Epithelial cell of proximal tubule (primary cell): ENCODE data around the gene RYR2. TPM values are rescaled to one million over a fixed set of nuclear protein-coding genes. Genes with fewer than 3 reads are reported as not detected.
A peak's percentile ranks its signal among the peaks of the same experiment; 100 is the strongest.

Source experiments
- DNase-seq: peaks from one replicate; pipeline ENCODE4 v3.0.0-alpha.2; 2011; ENCODE audit warnings: low read depth
- H3K4me3 ChIP-seq: 2 replicates; pipeline ENCODE4 v1.5.1; 2011; ENCODE audit warnings: low read depth, mild to moderate bottlenecking, low read length
- CTCF ChIP-seq: conservative IDR thresholded peaks from 2 replicates; pipeline ENCODE4 v1.5.1; 2012; ENCODE audit warnings: low read depth, mild to moderate bottlenecking, low read length
- total RNA-seq: library from RNA; depleted of rRNA; stranded (reverse); fragments of >200 nt; gene quantifications from 2 replicates; pipeline ENCODE4 v1.2.3, GENCODE V29; 2015

The RYR2 gene
- total RNA-seq, 1 donor from 2014 or later, result 0.63 TPM

GRCh38 chr1:237712586-237713157 lies 670.7 kb downstream of the RYR2 start:
- H3K4me3 ChIP-seq, result no peak overlapping the region
- no peak for DNase-seq
- TF ChIP-seq CTCF, result no peak

GRCh38 chr1:237713916-237714315 lies 671.9 kb downstream of the RYR2 start:
- TF ChIP-seq CTCF, result no peak
- no peak overlapping the region for H3K4me3 ChIP-seq
- DNase-seq, result no peak

DNA sequence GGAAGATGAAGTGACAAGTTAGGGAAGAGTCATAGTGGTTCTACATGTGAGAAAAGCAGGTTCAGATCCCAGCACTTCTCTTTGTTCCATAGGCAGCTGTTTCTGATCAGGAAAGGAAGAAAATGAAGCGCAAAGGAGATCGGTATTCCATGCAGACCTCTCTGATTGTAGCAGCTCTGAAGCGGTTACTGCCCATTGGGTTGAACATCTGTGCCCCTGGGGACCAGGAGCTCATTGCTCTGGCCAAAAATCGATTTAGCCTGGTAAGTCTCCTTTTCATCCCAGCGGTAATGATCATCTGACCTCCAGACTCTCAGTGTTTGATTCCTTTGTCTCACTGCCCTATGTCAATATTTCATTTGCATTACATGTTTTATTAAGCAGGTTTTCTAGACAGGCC lies 675.1 kb downstream of the RYR2 start:
- DNase-seq, result no peak
- no peak for TF ChIP-seq CTCF
- no peak overlapping the region for H3K4me3 ChIP-seq

DNA sequence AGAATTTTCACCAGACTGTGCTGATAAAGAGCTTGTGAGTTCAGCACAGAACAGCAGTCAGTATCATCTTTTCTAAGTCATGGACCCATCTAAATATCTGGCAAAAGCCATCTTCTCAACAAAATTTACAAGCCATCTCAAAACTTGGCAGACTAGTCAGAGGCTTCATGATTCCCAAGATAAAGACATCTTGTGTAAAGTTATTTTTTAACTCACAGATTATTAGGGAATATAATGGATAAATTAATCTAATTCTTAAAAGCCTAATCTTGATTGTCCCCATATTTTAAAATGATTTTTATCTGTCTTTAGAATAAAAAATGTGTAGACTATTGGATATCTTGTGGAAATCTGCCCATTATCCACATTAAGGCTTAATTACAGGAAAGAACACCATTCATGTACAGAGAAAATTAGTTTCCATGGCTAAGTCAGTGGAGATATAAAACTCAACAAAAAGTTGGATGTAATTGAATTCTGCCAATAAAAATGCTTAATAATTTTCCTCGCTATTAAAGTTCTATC lies 688.9 kb downstream of the RYR2 start:
- no peak overlapping the region for H3K4me3 ChIP-seq
- DNase-seq, result no peak
- no peak for TF ChIP-seq CTCF

DNA sequence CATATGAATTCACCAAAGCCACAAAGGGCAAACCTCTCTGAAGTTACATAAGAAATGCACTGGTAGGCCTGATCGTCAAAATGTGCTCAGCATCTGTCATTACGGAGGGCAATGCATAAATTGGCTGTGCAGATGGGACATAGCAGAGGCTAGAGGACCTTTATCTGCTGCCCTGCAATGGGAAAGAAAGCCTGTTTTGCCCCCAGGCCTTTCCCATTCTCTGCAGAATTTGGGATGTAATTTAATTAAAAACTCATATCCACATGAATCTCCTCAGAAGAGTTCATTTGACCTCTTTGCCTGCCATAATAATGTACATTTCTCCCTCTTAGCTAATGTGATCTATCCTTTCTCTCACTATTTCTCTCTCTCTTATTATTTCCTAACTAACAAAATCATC lies 690.7 kb downstream of the RYR2 start:
- no peak for TF ChIP-seq CTCF
- no peak overlapping the region for H3K4me3 ChIP-seq
- DNase-seq, result no peak

DNA sequence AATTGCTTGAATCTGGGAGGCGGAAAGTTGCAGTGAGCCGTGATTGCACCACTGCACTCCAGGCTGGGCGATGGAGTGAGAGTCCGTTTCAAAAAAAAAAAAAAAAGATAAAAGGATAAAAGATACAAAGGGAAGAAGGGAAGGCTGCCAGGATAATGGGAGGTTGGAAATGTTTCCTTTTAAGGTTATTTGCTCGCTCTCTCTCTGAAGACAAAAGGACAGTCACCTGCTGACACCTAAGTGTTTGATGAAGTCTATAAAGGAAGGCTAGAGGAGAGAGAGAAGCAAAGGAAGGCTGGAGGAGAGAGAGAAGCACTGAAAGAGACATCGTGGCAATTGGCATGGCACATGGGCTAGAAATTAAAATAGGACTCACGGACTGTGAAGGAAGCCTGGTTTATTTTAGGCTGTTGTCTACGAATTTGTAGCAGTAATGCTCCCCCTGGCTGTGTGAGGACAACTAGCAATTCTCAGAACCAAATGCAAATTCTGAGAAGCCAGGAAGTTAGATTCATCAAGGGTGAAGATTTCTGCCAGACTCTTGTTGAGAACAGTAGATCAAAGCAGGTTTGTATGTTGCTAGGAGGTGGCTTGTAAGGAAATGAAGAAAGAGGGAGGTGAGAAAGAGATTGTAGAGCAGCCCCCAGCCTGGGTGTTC lies 694.5 kb downstream of the RYR2 start:
- H3K4me3 ChIP-seq, result no peak overlapping the region
- no peak for DNase-seq
- TF ChIP-seq CTCF, result peak; percentile 73

- no peak for DNase-seq
- no peak overlapping the region for H3K4me3 ChIP-seq
- TF ChIP-seq CTCF, result no peak
Measured at GRCh38 chr1:237737448-237737847, 695.5 kb downstream of the RYR2 start.
